Measurements from ENCODE around the gene MIPOL1.
A peak's percentile ranks its signal among the peaks of the same experiment; 100 is the strongest.
"Not testable (repeated sequence)": the region's sequence is repeated elsewhere in the genome, so short reads cannot be mapped to it uniquely, and the experiment has no call there.

MIPOL1 gene

DNA sequence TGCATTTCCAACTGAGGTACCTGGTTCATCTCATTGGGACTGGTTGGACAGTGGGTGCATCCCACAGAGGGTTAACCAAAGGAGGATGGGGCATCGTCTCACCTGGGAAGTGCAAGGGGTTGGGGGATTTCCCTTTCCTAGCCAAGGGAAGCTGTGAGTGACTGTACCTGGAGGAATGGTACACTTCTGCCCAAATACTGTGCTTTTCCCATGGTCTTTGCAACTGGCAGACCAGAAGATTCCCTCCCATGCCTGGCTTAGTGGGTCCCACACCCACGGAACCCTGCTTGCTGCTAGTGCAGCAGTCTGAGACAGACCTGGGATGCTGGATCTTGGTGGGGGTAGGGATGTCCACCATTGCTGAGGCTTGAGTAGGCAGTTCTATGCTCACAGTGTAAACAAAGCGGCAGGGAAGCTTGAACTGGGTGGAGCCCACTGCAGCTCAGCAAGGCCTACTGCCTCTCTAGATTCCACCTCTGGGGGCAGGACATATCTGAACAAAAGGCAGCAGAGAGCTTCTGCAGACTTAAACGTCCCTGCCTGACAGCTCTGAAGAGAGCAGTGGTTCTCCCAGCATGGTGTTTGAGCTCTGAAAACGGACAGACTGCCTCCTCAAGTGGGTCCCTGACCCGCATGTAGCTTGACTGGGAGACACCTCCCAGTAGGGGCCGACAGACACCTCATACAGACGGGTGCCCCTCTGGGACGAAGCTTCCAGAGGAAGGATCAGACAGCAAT, 9.7 kb upstream of the MIPOL1 start:
- not testable (repeated sequence) for DNase-seq

DNA sequence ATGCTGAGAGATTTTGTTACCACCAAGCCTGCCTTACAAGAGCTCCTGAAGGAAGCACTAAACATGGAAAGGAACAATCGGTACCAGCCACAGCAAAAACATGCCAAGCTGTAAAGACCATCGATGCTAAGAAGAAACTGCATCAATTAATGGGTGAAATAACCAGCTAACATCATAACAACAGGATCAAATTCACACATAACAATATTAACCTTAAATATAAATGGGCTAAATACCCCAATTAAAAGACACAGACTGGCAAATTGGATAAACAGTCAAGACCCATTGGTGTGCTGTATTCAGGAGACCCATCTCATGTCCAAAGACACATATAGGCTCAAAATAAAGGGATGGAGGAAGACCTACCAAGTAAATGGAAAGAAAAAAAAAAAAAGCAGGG, 8.0 kb upstream of the MIPOL1 start:
- not testable (repeated sequence) for DNase-seq

DNA sequence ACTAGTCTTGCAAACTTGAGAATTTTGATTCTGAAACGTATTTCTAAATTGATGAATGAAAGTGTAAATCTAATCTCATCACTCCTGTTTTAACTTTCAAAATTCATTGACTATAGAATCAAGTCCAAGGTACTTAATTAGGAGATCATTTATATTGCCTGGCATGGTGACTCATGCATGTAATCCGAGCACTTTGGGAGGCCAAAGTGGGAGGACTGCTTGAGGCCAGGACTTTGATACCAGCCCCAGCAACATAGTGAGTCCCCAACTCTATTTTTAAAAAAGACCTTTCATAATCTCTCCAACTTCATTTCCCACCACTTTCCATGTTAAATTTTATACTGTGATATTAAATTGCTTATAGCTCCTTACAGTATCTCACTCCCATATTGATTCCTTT, 3.0 kb upstream of the MIPOL1 start:
- no peak for DNase-seq

DNA sequence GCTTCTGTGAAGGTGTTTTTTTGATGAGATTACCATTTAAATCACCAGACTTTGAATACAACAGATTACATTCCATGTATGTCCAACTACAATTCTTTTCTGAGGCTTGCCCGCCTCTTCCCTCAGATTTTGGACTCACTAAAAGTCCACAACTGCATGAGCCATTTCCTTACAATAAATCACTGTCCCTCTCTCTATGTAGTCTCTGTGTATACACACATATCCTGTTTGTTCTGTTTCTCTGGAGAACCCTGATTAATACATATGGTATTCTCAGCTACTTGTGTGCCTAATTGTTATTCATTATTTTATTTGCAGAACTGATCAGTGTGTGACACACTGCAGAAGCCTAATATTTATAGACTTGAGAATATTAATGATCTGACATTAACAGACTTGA, 2.4 kb upstream of the MIPOL1 start:
- DNase-seq, result no peak

DNA sequence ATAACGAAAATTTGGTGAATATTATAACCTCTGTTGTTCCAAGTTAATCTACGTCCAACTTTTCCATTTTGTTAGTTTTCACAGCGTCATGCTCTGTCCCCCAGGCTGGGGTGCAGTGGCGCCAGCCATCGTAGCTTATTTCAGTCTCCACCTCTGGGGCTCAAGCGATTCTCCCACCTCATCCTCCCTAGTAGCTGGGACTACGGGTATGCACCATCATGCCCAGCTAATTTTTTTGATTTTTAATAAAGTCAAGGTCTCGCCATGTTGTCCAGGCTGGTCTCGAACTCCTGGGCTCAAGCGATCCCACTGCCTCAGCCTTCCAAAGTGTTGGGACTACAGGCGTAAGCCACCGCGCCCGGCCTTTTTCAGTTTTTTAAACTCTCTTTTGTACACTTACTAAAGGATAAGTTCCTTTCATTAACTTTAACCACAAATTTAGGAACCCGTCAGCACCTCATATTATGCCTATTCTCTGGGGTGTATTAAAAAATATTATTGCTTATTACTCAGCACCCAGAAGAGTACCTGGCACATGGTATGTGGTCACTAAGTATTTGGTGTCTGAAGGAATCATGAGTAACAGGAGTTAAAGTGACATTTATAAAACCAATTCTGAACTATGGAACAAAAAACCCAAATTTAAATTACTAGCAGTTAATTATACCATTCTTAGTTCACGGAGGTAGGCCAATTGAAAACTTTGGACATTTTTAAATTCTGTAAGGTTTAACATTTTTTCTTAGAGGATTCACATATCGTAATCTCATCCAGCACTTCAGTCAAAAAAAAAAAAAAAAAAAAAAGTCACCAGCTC, 925 bp upstream of the MIPOL1 start:
- no peak for DNase-seq

DNA sequence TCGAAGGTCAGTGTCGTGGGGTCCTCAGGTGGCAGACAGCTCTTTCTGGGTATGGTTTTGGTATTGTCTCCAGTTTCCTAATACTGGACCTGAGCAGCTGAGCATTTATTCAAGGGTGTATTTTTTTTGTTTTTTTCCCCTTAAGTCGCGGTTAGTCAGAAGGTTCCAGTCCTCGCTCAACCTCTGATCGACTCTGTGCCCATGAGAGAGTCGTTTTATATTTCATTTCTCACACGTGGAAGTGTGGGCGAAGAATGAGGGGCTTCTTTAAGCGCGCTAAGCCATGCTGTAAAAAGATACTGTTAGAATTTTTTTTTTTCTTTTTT, 499 bp downstream of the MIPOL1 start:
- DNase-seq, result no peak

DNA sequence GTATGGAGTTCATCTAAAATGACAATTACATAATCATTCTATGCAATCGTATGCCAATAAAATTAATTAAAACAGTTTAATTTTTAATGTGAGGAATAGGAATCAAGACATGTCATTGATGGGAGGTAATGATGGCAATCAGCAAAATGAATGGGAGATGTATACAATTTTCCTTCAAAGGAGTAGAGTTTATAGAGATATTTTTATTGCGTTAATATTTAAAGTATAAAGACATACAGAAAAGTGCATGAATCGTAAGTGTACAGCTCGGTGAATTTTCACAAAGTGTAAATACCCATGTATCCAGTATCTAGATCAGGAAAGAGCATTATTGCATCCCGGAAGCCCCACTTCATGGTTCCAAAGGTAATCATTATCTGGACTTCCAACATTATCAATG, 1.2 kb downstream of the MIPOL1 start:
- no peak for DNase-seq

DNA sequence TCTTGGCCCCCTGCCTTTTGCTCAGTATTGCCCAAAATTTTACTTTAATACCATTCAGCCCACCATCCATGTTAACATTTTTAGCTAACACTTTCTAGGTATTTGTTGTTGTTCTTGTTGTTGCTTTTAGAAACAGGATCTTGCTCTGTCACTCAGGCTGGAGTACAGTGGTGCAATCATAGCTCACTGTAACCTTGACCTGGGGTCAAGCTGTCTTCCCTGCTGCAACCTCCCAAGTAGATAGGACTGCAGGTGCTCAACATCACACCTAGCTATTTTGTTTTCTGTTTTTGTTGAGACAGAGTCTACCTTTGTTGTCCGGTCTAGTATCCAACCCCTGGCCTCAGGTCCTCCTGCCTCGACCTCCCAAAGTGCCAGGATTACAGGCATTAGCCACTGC, 4.0 kb downstream of the MIPOL1 start:
- no peak for DNase-seq

DNA sequence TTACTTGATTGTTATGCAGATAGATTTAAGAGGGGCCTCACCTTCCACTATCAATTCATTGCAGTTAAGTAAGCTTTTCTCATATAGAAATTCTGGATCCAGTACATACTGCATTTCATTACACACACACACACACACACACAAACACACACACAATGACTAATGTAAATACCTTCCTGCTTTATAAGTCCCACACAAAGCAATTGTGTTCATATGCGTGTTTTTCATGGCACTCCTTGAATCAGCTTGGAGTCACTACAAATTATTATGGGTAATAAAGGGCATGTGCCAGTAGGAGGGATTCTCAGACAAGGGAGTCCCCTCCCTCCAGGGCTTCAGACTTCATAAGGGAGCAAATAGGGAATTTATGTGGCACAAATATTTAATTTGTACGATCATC, 4.5 kb downstream of the MIPOL1 start:
- no peak for DNase-seq

DNA sequence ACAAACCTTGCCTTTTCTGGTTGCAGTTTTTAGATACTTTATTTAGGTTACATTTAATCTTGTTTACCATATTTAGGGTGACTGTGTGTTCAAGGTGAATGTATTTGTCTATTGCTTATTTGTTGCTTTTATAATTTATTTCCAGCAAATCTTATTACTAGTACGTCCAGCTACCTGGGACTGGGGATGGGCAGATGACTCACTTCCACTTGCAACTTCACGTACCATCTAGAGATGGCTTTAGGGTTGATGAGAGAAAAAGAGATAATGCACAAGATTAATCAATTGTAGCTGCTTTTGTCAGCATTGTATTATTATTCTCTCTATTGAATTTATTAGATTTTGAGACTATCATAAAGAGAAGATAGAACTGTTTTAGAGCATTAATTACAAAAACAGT, 5.1 kb downstream of the MIPOL1 start:
- DNase-seq, result no peak

DNA sequence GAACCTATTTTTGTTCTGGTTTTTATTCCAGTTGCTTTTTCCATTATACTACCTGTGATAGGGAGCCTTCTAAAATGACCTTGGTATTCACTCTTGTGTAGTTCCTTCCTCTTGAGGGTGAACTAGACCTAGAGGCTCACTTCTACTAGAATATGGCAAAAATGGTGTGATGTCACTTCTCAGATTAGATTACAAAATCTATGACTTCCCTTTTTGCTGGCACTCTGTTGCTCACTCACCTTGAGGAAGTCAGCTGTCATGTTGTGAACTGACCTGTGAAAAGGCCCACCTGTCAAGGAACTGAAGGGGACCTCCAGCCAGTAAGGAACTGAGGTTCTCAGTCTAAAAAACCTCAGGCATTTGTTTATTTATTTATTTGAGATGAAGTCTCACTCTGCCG, 5.7 kb downstream of the MIPOL1 start:
- DNase-seq, result no peak

DNA sequence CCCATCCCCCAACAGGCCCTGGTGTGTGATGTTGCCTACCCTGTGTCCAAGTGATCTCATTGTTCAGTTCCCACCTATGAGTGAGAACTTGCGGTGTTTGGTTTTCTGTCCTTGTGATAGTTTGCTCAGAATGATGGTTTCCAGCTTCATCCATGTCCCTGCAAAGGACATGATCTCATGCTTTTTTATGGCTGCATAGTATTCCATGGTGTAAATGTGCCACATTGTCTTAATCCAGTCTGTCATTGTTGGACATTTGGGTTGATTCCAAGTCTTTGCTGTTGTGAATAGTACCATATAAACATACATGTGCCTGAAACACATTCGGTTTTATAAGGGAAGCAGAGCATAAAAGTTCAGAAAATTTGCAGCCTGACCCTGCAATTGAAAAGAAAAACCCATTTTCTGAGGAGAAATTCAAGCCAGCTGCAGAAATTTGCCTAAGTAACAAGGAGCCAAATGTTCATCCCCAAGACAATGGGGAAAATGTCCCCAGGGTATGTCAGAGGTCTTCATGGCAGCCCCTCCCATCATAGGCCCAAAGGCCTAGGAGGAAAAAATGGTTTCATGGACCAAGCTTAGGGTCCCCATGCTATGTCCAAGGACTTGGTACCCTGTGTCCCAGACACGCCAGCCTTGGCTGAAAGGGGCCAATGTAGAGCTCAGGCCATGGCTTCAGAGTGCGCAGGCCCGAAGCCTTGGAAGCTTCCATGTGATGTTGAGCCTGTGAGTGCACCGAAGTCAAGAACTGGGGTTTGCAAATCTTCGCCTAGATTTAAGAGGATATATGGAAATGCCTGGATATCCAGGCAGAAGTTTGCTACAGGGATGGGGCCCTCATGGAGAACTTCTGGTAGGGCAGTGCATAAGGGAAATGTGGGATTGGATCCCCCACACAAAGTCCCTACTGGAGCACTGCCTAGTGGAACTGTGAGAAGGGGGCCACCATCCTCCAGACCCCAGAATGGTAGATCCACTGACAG, 8.2 kb downstream of the MIPOL1 start:
- DNase-seq, result not testable (repeated sequence)

DNA sequence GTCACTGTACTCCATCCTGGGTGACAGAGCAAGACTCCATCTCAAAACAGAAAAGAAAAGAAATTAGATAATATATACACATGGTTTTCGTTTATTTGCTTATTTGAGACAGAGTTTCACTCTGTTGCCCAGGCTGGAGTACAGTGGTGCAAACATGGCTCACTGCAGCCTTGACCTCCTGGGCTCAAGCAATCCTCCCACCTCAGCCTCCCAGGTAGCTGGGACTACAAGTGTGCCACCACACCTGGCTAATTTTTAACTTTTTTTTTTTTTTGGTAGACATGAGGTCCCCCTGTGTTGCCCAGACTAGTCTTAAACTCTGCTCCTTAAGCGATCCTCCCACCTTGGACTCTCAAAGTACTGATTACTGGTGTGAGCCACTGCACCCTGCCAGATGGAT, 11.9 kb downstream of the MIPOL1 start:
- not testable (repeated sequence) for DNase-seq

DNA sequence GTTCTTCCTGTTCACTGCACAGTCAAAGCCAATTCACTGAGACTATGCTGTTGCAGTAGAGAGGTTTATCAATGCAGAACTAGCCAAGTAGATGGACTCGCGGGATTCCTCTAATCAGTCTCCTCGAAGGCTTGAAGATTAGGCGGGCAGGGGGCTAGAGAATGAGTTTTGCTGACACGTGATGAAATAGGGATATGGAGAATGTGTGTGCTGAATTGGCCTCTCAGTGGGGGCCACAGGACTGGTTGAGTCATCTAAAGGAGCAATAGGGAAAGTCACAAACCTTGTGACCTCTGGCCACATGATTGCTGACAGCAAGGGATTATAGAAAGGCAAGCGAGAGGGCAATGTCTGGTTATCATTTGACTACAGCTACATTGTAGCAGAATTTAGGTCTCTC, 12.7 kb downstream of the MIPOL1 start:
- no peak for DNase-seq

DNA sequence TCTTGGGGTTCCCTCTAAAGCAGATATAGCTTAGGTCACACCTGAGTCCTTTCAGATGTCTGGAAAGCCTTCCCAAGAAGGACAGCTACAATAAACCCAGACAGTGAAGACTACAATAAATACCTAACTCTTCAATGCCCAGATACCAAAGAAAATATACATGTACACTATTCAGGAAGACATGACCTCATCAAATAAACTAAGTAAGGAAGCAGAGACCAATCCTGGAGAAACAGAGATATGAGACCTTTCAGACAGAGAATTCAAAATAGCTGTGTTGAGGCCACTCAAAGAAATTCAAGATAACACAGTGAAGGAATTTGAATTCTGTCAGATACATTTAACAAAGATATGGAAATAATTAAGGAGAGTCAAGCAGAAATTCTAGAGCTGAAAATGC, 15.3 kb downstream of the MIPOL1 start:
- no peak for DNase-seq

DNA sequence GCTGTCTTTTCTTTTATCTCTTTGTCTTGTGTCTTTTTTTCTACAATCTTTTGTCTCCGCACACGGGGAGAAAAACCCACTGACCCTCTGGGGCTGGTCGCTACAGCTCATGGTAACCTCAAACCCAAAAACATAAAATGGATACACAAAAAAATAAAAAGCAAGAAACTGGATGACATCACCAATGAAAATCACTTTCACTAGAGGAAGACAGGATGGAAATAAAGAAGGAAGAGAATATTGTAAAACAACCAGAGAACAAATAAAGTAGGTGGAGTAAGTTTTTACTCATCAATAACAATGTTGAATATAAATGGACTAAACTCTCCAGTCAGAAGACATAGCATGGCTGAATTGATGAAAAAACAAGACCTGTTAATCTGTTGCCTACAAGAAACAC, 17.6 kb downstream of the MIPOL1 start:
- no peak for DNase-seq

DNA sequence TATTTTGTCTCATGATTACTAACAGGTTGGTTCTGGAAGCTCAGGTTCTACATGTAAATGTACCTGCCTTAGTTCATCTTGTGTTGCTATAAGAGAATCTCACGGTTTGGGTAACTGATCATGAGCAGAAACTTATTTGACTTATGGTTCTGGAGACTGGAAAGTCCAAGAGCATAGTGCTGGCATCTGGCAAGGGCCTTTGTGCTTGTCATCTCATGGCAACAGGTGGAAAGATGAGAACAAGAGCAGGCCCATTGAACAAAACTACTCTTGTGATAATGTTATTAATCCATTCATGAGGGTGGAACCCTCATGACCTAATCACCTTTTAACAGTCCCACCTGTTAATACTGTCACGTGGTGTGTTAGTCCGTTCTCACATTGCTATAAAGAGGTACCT, 23.3 kb downstream of the MIPOL1 start:
- DNase-seq, result no peak

DNA sequence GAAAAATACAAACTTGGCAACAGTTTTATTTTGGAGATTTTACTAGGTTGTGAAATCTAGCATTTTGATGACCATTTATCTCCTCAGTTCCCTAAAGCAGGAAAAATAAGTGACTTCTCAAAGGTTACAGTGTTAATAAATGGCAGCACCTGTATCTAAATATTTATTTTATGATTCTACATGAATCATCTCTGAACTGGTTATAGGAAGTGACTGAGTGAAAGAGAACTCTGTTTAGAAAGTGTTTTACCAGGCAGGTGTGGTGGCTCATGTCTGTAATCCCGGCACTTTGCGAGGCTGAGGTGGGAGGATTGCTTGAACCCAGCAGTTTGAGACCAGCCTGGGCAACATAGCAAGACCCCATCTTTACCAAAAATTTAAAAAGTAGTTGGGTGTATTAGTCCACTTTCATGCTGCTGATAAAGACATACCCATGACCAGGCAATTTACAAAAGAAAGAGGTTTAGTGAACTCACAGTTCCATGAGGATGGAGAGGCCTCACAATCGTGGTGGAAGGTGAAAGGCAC, 26.3 kb downstream of the MIPOL1 start:
- DNase-seq, result no peak

DNA sequence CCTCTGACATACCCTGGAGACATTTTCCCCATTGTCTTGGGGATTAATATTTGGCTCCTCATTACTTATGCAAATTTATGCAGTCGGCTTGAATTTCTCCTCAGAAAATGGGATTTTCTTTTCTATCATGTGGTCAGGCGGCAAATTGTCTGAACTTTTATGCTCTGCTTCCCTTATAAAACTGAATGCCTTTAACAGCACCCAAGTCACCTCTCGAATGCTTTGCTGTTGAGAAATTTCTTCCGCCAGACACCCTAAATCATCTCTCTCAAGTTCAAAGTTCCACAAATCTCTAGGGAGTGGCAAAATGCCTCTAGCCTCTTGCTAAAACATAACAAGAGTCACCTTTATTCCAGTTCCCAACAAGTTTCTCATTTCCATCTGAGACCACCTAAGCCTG, 27.9 kb downstream of the MIPOL1 start:
- DNase-seq, result not testable (repeated sequence)

DNA sequence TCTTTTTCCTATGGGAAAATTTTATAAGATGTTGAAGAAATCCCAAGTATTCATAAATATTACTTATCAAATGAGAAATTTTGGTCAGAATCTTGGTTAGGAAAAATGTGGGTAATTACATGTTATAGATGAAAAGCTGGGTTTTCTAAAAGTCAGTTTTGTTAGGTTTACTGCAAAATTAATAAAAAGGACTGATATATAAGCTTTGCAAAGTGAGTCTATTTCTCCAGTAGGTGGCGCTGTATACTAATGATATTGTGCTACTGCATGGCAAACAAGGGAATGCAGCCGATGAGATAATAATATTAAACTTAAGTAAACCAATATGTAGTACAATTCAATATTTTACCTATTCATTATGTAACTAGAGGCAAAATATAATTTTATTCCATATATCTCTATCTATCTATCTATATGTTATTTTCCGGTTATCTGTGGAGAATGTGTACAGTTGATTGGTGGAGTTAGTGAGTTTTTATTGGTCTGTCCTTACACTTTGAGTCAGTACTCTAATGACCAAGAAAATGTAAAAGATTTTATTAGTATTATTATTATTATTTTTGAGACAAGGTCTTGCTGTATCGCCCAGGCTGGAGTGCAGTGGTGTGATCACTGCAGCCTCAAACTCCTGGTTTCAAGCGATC, 32.9 kb downstream of the MIPOL1 start:
- DNase-seq, result peak; percentile 47

DNA sequence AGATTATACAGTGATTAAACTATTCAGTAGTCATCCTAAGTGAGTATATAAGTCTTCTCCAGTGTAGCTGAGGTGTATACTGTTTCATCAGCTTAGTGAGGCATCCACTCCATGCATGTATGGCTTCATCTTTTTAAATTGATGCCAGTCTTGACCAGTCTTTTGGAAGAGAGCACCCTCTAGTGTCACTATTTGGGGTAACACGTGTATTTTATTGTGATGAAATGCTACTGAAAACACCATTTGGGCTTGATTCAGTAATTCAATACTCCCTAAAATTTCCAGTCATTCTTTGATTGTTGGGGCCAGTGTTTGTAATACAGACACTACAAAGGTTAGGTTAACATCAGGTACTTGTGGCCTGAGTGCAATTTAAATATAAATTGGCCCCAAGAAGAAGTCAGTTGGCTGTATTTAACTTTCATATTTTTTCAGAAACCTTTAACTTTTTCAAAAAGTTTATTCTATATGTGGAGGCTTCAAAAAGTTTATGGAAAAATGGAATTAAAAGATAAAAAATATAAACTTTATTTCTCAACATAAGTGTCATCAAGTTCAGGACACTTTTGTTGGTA, 35.3 kb downstream of the MIPOL1 start:
- DNase-seq, result no peak

DNA sequence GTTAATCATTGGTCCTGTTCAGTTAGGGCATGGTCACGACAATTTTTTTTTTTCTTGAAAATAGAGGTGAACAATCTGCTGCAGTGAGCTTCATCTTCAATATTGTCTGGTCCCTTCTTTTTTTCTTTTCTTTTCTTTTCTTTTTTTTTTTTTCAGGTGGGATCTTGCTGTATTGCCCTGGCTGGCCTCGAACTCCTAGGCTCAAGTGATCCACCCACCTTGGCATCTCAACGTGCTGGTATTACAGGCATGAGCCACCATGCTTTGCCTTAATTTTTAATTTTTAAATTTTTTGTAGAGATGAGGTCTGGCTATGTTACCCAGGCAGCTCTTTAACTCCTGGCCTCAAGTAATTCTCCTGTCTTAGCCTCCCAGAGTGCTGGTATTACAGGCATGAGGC, 36.5 kb downstream of the MIPOL1 start:
- no peak for DNase-seq
